Measurements from ENCODE around the gene HOXD11.

The HOXD11 gene

DNA sequence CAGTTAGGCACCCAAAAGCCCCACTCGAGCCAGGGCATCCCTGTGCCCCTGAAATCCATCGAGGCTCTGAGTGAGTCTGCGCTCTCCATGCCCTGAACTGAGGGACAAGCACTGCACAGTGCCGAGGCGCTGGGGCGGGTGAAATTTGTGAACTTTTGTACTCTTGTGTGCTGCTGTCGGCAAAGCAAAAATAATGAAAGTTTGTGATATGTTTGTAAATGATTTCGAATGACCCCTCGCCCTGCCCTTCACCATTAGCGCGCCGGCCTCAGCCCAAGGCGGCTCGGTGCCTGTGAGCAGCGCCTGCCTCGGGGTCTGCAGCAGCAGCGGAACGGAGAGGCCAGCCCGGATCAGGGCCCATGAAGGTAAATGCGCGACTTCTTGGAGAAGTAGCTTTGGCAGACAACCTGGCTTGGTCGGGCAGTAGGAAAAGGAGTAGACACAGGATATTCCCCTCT, 42.4 kb downstream of the HOXD11 start:
- DNase-seq (ENCODE audit: low spot score): no peak

DNA sequence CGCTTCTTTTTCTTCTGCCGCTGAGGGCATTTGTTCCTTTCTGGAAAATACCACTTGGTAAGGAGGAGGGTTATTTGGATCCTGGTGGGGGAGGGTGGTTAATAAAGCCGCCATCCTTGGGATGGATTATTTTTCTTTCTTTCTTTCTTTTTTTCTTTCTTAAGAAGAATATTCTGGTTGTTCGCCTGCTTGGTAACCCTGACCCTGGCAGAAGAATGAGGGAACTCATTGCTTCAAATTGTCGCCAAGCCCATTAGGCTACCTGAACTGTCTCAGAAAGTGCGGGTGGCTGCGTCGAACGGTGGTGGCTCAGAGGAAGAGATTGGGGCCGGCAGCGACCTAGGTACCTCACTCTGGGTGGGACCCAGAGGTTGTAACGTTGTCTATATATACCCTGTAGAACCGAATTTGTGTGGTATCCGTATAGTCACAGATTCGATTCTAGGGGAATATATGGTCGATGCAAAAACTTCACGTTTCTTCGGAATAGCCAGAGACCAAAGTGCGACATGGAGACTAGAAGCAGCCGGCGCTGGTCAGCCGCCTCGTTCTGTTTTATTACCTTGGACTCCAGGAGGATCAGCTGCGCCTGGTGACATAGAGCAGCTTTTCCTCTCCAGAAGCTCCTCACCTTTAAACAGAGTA, 43.0 kb downstream of the HOXD11 start:
- DNase-seq (ENCODE audit: low spot score): no peak

DNA sequence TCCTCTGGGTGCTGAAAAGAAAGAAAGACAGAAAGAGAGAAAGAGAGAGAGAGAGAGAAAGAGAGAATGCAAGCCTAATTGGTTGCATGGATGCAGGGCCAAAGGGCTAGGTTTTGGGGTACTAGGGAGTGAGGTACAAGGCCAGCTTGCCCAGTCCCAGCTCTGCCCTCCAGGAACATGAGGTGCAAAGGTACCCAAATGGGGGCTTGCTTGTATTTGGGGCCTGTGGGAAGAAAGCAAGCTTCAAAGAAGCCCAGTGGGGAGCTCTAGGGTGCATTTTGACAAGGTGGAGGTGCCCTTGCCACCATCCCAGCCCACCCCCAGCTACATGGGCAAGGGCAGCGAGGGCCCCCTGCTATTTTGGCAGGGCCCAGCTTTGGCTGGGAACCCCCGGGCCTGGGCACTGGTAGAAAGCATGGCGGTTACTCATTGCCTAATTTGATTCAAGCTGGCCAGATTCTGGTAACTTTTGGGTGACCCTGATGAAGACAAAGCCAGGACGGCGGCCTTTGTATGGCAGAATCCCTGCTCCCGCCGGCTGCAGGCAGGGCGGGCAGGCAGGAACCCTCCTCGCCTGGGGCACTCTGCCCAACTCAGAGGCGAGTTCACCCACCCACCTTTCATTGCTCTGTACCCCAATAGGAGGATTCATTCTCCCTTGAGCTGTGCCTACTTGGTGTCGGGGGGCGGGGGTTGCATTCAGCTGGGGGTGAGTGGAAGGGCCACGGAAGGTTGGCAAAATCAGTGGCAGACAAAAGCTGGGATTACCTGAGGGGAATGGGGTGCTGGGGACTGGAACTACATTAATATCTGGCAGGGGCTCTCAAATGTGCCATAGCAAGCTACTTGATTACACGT, 43.7 kb downstream of the HOXD11 start:
- no peak for DNase-seq (ENCODE audit: low spot score)

DNA sequence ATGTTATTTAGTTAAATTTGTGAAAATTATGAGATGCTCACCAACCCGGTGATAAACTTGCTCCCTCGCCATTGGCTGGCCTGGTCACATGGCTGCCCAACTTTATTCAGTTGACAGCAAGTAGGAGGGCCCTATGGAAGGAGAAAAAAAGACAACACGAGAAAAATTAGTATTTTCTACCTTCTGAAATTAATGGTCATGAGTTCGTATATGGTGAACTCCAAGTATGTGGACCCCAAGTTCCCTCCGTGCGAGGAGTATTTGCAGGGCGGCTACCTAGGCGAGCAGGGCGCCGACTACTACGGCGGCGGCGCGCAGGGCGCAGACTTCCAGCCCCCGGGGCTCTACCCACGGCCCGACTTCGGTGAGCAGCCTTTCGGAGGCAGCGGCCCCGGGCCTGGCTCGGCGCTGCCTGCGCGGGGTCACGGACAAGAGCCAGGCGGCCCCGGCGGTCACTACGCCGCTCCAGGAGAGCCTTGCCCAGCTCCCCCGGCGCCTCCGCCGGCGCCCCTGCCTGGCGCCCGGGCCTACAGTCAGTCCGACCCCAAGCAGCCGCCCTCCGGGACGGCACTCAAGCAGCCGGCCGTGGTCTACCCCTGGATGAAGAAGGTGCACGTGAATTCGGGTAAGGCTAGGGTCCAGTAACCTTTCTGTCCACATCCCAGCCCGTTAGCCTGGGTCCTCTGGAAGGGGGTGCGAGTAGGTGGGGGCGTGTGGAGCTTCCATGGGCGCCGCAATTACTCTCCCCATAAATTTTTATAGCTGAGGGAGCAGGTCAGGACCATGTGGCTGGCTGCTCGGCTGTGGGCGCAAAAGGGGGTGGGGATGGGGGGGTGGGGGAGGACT, 44.6 kb downstream of the HOXD11 start, which contains the start of gene HOXD4:
TSS of gene HOXD4 (plus strand) at position 109 of the 846 bp plus-strand sequence. CDS start at position 193, 84 bp downstream.
- no peak for DNase-seq (ENCODE audit: low spot score)

DNA sequence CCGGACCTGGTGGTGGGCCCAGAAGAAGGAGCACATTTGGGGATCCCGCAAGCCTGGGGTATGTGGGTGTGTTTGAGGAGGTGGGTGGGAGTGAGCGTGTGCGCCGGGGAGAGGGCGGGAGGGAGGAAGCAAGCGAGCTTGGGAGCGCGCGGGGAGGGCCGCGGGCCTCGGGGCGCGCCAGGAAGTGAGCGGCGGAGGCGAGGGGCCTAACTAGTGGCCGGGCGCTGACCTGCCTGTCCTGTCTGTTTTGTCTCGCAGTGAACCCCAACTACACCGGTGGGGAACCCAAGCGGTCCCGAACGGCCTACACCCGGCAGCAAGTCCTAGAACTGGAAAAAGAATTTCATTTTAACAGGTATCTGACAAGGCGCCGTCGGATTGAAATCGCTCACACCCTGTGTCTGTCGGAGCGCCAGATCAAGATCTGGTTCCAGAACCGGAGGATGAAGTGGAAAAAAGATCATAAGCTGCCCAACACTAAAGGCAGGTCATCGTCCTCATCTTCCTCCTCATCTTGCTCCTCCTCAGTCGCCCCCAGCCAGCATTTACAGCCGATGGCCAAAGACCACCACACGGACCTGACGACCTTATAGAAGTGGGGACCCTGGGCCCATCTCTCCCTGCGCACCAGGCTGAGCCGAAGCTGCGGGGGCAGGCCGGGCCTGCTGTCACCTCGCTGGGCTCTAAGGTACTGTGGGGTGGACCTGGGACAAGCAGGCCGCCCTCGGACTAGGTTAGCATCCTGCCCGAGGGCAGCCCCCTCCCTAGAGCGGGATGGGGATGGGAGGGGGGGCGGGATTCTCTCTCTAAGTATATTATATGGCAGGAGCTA, 45.5 kb downstream of the HOXD11 start:
- no peak for DNase-seq (ENCODE audit: low spot score)

DNA sequence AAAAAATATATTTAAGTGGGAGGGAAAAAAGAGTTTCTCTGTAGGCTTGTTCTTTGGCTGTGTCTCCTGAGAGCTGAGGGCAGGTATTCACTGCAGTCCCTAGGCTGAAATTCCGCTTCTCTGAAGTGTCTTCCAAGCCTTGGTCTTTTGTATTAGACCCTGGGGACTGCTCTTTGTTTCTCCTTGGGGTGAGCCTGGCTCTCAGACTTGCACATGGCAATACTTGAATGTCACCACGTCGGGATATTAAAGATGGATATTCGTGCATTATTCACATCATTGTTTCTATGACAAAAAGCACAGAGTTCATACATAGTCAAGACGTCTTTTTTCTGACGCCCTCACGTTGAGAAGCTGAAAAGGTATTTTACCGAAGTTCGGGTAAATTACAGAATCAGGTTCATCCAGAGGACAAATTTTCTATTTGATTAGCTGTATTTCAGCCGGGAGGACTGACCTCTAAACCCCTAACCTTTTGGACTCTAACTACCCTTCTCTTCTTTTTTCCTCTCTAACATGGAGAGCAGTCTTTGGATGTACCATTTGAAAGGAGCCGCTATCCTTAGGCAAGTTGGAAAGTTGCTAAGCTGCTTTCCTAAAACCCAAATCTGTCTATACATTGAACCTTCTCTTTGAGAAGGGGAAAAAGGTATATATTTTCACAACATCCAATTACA, 47.6 kb downstream of the HOXD11 start:
- DNase-seq (ENCODE audit: low spot score): no peak

DNA sequence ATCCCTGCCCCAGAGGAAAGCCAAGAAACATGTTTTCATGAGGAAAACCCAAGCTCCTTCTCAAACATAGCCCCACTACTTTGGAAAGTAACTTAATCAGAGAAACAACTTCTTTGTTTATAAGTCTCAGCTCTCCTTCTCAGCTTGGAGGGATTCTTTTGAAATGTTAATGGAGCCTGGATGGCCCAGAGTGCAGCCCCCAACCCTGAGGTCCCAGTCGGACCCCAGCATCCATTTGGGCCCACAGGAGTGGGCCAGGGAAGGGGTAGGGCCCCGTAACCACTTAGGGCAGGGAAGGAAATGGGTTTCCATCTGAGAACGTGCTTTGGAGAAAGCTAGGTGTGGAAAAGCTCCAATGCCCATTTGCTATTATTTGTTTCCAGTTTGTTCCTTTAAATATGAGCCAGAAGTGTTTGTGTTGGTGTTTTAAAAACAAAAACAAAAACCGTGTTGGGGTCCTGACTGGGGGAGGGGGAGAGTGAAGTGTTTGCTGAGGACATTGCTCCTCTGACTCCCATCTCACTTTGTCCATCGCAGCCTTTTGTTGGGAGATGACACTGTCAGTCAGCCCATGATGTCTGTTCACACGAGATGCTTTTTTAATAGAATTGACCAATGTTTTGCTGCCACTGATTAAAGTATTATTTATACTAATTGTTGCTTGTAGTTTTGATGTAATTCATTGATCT, 48.4 kb downstream of the HOXD11 start:
- DNase-seq (ENCODE audit: low spot score): no peak

DNA sequence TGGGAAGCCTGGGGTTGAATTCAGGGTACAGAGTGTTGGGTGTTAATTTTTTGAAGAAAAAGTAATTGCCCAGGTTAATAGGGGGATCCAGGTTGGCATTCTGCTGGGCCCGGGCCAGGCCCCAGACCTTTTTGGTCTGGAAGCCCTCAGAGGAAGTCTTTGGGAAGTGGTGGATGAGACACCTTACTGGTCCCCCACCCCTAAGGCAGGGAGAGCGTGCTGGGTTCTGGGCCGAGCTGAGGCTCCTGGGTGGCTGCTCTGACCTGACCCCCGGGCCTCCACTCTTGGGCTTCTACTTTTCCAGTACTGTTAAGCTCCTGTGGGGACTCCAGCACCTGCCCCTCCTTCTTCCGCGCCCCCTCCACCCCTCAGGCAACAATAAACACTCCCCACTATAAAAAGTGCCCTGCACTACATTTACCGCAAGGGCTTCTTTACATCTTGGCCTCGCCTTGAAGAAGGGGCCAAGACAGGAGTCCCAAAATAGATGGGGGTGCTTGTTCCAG, 49.3 kb downstream of the HOXD11 start:
- no peak for DNase-seq (ENCODE audit: low spot score)

DNA sequence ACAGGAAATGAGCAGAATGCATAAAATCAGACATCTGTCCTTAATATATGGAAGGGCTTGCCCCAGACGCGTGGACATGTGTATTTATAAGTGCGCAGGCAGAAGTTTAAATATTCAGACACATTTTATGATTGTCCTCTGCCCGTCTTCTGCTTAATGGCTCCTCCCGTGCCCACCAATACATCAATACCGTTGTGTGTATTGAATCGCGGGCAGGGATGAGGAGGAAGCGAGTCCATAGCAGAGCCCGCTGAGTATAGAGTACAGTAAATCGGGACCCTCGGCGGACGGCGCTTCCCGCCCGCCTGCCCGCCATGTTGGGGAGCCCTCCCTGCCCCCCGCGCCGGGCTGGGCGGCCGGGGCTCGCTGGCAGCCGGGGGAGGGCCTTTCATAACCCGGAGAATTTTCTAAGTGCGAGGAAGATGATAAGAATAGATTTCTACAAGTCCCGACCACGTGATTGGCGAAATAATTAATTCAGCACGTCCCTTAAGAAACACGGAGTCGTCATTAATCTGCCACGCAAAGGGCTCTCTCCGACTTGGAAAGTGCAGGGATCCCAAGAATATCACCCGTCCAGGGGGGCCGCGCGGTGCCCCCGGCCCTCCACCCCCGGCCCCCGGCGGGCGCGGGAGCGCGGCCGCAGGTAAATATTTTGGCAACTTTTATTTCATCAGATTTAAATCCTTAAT, 49.9 kb downstream of the HOXD11 start, which contains the start of gene HOXD3:
TSS of gene HOXD3 (plus strand) at position 501 of the 692 bp plus-strand sequence. CDS start 11,808 bp downstream, outside the sequence.
- DNase-seq (ENCODE audit: low spot score): no peak

DNA sequence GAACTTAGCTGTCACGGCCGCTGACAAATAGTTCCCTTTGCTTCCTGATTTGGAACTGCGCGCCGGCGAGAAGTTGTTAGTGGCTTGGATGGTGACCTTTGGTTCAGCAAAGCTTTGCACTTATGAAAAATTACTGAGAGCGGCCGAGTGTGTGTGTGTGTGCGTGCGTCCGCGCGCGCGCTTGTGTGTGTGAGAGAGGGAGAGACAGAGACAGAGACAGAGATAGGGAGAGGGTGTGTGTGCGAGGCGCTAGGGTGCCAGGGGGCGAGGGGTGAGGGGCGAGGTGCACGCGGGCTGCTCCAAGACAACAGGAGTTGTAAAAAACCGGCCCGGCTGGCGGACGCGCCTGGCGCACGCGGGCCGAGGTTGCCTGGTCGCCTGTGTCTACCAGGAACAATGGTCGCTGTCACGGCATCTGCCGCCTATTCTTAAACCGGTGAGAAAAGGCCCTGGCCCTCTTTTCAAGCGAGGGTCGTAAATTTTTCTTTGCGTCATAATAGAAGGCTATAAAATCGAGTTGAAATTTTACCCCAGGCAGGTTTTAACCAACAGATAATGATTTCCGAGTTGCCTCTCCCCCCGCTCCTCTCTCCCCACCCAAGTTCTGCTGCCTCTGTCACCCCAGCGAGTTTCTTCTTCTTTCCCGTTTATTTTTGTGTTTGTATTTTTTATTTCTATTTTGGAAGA, 50.6 kb downstream of the HOXD11 start:
- DNase-seq (ENCODE audit: low spot score): no peak

DNA sequence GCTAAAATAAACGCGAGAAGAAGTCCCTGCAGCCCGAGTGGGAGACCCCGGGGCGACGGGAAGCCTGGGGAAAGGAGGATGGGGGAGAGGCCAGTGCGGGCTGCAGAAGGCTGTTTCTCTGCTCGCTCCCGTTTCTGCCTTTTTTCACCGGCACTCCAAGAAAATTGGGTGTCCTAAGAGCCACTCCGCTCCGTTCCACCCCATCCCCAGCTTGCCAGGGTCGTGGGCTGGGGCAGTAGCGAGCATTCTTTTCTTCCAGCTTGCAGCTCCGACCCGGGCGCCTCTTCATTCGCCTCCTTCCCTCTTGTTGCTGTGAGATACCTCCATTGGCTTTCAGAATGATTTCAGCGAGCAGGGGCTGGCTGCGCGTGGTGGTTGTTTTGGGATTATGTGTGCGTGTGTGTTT, 51.1 kb downstream of the HOXD11 start:
- no peak for DNase-seq (ENCODE audit: low spot score)

DNA sequence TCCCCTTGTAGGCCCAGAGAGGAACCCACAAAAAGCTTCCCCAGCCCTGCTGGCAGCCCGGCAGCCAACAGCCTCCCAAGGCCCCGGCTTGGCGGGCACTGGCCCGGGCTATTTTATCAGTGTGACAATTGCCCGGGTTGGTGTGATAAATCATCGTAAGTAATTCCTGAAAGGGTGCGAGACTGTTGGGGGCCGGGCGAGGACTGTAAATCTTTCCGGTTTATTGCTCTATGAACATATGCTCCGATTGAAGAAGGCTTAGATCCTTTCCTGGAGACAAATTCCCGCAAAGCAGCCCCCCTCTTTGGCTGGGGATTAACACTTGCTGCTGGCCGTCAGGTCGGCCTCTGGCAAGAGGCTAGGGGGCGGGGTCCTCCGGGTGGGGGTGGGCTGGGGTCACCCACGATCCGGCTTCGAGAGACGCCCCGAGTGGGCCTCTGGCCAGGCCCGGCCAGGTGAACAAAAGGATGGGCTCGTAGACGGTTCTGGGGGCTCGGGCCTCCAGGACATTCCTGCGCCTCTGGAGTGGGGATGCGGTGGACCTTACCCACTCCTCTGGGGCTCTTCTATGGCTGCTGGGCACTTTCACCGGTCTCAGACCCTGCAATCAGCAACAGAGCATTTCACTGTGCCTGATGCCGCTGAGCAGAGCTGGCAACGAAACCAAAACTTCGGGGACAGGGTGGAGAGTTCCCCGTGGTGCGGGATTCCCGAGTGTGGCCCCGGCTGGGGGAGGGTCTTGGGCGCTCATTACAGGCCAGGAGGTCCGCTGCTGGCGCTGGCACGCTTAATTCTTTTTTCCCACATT, 52.0 kb downstream of the HOXD11 start:
- no peak for DNase-seq (ENCODE audit: low spot score)

Data from globus pallidus (tissue), 1 donor.